ENCODE data around the gene PANX2.
A peak's percentile ranks its signal among the peaks of the same experiment; 100 is the strongest.

Gene PANX2

DNA sequence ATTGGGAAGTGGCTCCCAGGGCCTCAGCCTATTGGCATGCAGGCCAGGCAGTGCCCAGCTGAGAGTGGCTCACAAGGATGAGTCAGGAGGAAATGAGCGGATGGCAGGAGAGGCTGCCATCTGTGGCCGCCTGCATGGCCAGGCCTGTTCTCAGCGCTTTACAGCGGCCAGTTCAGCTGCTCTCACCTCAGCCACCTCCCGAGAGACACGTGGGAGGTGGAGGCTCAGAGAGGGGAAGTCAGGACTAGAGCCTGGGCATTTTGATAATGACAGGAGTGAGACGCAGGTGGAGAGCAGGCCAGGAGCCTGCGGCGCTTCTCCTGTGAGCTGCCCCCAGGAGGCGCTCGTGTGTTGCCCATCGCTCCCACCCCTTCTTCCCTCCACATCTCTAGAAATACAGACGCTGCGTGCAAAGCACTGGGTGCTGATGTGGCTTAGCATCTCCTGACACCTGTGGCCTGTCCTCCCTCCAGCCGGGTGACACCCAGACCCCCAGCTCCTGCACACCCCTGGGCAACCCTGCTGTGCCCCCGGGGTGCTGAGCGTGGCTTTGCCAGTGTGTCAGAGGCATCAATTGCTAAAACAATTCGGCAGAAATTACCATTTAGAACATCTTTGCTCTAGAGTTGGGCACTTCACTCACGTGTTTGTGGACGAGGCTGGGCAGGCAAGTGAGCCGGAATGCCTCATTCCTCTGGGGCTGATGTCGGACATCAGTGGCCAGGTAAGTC lies 21.4 kb upstream of the PANX2 start:
- peak; percentile 16 for DNase-seq (ENCODE audit: low read depth)
- no peak overlapping the region for H3K4me3 ChIP-seq (ENCODE audit: low read length)
- peak; percentile 58 for TF ChIP-seq CTCF (conservative IDR thresholded peaks at IDR 0.05; ENCODE audit: low read length)

GRCh38 chr22:50150161-50151129 lies 20.1 kb upstream of the PANX2 start:
- no peak for TF ChIP-seq CTCF (conservative IDR thresholded peaks at IDR 0.05; ENCODE audit: low read length)
- no peak for DNase-seq (ENCODE audit: low read depth)
- no peak overlapping the region for H3K4me3 ChIP-seq (ENCODE audit: low read length)

- no peak overlapping the region for H3K4me3 ChIP-seq (ENCODE audit: low read length)
- no peak for TF ChIP-seq CTCF (conservative IDR thresholded peaks at IDR 0.05; ENCODE audit: low read length)
- DNase-seq (ENCODE audit: low read depth): no peak
These were observed 18.7 kb upstream of the PANX2 start for GRCh38 chr22:50151571-50152537.

GRCh38 chr22:50153056-50153755 lies 17.3 kb upstream of the PANX2 start:
- no peak overlapping the region for H3K4me3 ChIP-seq (ENCODE audit: low read length)
- DNase-seq (ENCODE audit: low read depth): no peak
- TF ChIP-seq CTCF (conservative IDR thresholded peaks at IDR 0.05; ENCODE audit: low read length): no peak

- no peak for TF ChIP-seq CTCF (conservative IDR thresholded peaks at IDR 0.05; ENCODE audit: low read length)
- DNase-seq (ENCODE audit: low read depth): no peak
- no peak overlapping the region for H3K4me3 ChIP-seq (ENCODE audit: low read length)
These were observed 16.8 kb upstream of the PANX2 start for GRCh38 chr22:50153756-50154140.

- no peak overlapping the region for H3K4me3 ChIP-seq (ENCODE audit: low read length)
- no peak for TF ChIP-seq CTCF (conservative IDR thresholded peaks at IDR 0.05; ENCODE audit: low read length)
- no peak for DNase-seq (ENCODE audit: low read depth)
These were observed 12.7 kb upstream of the PANX2 start for GRCh38 chr22:50157709-50158375.
